SK-N-MC (cell line): Measurements from ENCODE around the gene SULT1C2.

Experiments
- EZH2 ChIP-seq: fragments of 200-600 bp; sonication (generic); IDR thresholded peaks from one replicate; pipeline ENCODE4 v1.6.1; 2017; ENCODE audit warnings: antibody characterized with exemption
- FOXP2 ChIP-seq: optimal IDR thresholded peaks from 2 replicates; pipeline ENCODE3; 2011; ENCODE audit warnings: mild to moderate bottlenecking, moderate library complexity; ENCODE audit not compliant: insufficient read depth; ENCODE audit errors: extremely low read length, control extremely low read depth
- POLR2AphosphoS5 ChIP-seq: IDR thresholded peaks from 2 replicates; pipeline ENCODE4 v1.6.1; 2012; ENCODE audit warnings: mild to moderate bottlenecking, low read depth, low read length, borderline replicate concordance

DNA sequence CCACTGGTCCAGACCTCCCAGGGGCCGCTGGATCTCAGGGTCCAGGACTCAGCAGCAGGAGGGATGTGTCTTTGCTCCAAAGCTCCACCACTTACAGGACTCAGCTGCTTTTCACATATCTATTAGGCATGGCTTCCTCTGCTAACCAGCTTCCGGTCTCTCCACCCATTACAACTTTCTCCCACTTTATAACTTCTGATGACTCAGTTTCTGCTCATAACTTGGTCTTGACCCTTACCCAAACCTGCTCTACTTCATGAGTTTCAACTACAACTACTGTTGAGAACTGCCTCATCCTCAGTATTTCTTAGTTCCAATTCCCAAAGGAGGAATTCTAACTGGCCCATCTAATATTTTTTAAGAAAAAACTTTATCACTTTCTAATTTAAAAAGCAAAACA lies 17.2 kb downstream of the SULT1C2 start:
- TF ChIP-seq EZH2, result no peak
- TF ChIP-seq POLR2AphosphoS5, result no peak
- TF ChIP-seq FOXP2, result no peak
